NCI-H1436 treated with DMSO at 0.1 percent for 48 hours (cell line): ENCODE data around the gene TRAF3IP3.

Source experiments
- DNase-seq: peaks from one replicate; lab custom pipeline; 2025; lab: John Stamatoyannopoulos, UW

Gene TRAF3IP3

GRCh38 chr1:209800984-209801834 is 45.4 kb downstream of the TRAF3IP3 start:
- no peak for DNase-seq

GRCh38 chr1:209802117-209802779 is 46.4 kb downstream of the TRAF3IP3 start:
- DNase-seq = no peak

GRCh38 chr1:209802780-209803152 is 46.9 kb downstream of the TRAF3IP3 start:
- DNase-seq = no peak

- no peak for DNase-seq
These were observed 47.7 kb downstream of the TRAF3IP3 start for GRCh38 chr1:209803568-209803967.

GRCh38 chr1:209805341-209805781 is 49.5 kb downstream of the TRAF3IP3 start:
- no peak for DNase-seq

GRCh38 chr1:209805875-209806760 is 50.3 kb downstream of the TRAF3IP3 start, which contains the start of gene IRF6:
IRF6 (minus strand) TSS chr1:209806142; CDS start chr1:209801413, 4,729 bp downstream.
- peak; percentile 82 for DNase-seq

GRCh38 chr1:209807509-209807908 is 51.7 kb downstream of the TRAF3IP3 start:
- DNase-seq = no peak

- DNase-seq = no peak
These were observed 52.3 kb downstream of the TRAF3IP3 start for GRCh38 chr1:209808059-209808581.

GRCh38 chr1:209809611-209810010 is 53.8 kb downstream of the TRAF3IP3 start:
- DNase-seq = no peak

GRCh38 chr1:209810783-209811182 is 54.9 kb downstream of the TRAF3IP3 start:
- DNase-seq = no peak

- no peak for DNase-seq
These were observed 58.0 kb downstream of the TRAF3IP3 start for GRCh38 chr1:209813902-209814301.

- DNase-seq = no peak
These were observed 59.6 kb downstream of the TRAF3IP3 start for GRCh38 chr1:209815490-209815889.

GRCh38 chr1:209815931-209816341 is 60.1 kb downstream of the TRAF3IP3 start:
- DNase-seq = no peak

GRCh38 chr1:209816923-209817322 is 61.1 kb downstream of the TRAF3IP3 start:
- no peak for DNase-seq

GRCh38 chr1:209817691-209818090 is 61.8 kb downstream of the TRAF3IP3 start:
- DNase-seq = no peak

- no peak for DNase-seq
These were observed 63.2 kb downstream of the TRAF3IP3 start for GRCh38 chr1:209819058-209819457.

GRCh38 chr1:209820986-209821385 is 65.1 kb downstream of the TRAF3IP3 start:
- no peak for DNase-seq

- DNase-seq = no peak
These were observed 66.9 kb downstream of the TRAF3IP3 start for GRCh38 chr1:209822706-209823105.

- no peak for DNase-seq
These were observed 67.5 kb downstream of the TRAF3IP3 start for GRCh38 chr1:209823143-209824041.

GRCh38 chr1:209825591-209826434 is 70.0 kb downstream of the TRAF3IP3 start:
- DNase-seq = no peak
